ENCODE data around the gene PARD3B.

PARD3B gene

DNA sequence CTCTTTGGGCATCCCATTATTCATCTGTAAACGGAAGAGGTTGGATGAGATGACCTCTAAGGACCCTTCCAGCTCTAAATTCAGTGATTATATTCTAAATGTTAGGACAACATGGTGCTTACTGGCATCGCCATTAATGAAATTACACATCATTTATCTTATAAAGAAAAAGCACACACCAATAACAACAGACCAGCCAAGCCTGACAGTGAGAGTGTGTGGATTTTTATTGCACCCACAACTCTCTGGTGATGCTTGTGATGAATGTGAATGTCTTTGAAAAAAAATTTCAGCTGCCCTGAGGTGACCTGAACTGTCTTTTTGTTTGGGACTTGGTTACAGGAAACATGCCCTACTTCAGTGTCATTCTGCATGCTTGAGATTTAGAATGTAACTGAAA, 623.7 kb downstream of the PARD3B start:
- TF ChIP-seq, protein P1, sequence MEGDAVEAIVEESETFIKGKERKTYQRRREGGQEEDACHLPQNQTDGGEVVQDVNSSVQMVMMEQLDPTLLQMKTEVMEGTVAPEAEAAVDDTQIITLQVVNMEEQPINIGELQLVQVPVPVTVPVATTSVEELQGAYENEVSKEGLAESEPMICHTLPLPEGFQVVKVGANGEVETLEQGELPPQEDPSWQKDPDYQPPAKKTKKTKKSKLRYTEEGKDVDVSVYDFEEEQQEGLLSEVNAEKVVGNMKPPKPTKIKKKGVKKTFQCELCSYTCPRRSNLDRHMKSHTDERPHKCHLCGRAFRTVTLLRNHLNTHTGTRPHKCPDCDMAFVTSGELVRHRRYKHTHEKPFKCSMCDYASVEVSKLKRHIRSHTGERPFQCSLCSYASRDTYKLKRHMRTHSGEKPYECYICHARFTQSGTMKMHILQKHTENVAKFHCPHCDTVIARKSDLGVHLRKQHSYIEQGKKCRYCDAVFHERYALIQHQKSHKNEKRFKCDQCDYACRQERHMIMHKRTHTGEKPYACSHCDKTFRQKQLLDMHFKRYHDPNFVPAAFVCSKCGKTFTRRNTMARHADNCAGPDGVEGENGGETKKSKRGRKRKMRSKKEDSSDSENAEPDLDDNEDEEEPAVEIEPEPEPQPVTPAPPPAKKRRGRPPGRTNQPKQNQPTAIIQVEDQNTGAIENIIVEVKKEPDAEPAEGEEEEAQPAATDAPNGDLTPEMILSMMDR (IDR thresholded peaks at IDR 0.05; ENCODE audit: insufficient read depth, low read length, poor library complexity, severe bottlenecking): no peak
- H3K4me3 ChIP-seq (replicated peaks; ENCODE audit: low read depth, low read length): no peak overlapping the region
- H3K36me3 ChIP-seq (ENCODE audit: control insufficient read depth, insufficient read depth, low read length): no peaks in the 10 kb centered on the region
- no peaks in the 10 kb centered on the region for H3K27me3 ChIP-seq (replicated peaks; ENCODE audit: control insufficient read depth, insufficient read depth, low read length)
- DNase-seq (ENCODE audit: extremely low read depth, insufficient read length): no peak

DNA sequence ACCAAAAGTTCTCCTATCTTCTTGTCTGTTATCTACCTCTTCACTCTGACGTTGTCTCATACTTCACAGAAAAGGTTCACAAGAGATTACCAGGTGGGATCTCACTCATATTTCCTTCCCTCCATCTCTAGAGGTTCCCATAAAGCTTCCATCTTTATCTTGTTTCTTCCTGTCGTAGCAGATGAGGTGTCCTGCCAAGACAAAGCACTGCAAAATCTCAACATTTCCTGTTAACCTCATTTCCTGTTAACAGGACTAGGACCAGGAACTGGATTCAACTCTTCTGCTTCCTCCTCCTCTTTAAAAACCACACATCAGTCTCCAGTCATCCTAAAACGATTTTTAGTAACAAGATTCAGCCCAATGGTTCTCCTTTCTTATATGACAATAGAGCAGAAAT, 624.2 kb downstream of the PARD3B start:
- TF ChIP-seq, protein P1 (IDR thresholded peaks at IDR 0.05; ENCODE audit: insufficient read depth, low read length, poor library complexity, severe bottlenecking): no peak
- no peak for DNase-seq (ENCODE audit: extremely low read depth, insufficient read length)

DNA sequence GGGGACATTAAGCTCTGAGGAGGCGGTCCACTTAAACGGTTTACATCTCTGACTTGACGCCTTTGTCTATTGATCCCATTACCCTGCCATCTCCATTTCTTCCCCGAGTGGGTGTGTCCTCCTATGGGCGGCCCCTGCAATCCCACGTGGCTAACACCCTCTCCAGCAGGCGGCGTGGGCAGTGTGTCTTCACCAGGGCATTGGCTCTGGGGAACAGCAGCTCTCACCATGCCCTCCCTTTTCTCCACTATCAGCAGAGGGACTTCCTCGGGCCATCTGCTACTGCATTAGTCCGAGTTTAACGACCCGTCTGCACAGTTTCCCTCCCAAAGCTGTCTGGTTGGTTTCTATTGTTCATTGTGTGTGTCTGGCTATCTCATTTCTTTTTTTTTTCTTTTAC, 625.1 kb downstream of the PARD3B start:
- DNase-seq (ENCODE audit: extremely low read depth, insufficient read length): no peak
- H3K27me3 ChIP-seq (replicated peaks; ENCODE audit: control insufficient read depth, insufficient read depth, low read length): no peaks in the 10 kb centered on the region
- TF ChIP-seq, protein P1 (IDR thresholded peaks at IDR 0.05; ENCODE audit: insufficient read depth, low read length, poor library complexity, severe bottlenecking): no peak

More for the DNA sequence above, 624.2 kb downstream of the PARD3B start:
- Histone ChIP-seq H3K4me3 (replicated peaks; ENCODE audit: low read depth, low read length) (no peak overlapping the region), H3K36me3 (ENCODE audit: control insufficient read depth, insufficient read depth, low read length) (no peaks in the 10 kb centered on the region), H3K27me3 (replicated peaks; ENCODE audit: control insufficient read depth, insufficient read depth, low read length) (no peaks in the 10 kb centered on the region)

DNA sequence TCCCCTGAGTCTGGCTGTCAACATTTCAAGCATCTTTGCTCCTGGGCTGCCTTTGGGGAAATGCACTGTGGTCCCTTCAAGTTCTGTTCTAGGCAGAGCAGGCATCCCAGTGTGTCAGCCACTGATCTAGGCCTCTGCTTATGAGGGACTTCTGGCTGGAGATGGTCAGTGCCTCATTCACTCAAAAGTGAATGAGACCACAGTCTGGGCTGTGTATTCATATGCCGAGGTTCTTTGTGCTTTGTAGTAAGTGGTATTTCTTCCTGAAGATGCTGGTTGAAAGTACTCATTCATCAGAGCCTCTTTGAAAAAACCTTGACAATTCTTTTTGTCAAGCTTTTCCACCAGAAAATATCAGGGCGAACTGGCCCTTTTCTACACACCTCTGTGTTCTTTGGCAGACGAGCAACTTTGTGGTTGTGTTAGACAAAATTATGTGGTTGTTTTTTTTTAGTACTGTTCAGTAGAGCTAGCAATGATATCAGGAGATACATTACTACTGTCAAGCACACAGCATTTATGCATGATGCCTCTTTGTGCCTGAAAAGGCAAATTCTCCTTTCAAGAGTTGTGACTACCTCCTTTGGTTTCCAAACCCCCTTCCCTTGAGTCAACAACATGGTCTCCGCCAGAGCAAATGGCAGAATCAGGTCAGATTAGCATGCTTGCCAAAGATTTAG, 626.1 kb downstream of the PARD3B start:
- Histone ChIP-seq H3K36me3 (ENCODE audit: control insufficient read depth, insufficient read depth, low read length) (no peaks in the 10 kb centered on the region), H3K27me3 (replicated peaks; ENCODE audit: control insufficient read depth, insufficient read depth, low read length) (no peaks in the 10 kb centered on the region), H3K4me3 (replicated peaks; ENCODE audit: low read depth, low read length) (no peak overlapping the region)
- TF ChIP-seq, protein P1 (IDR thresholded peaks at IDR 0.05; ENCODE audit: insufficient read depth, low read length, poor library complexity, severe bottlenecking): no peak
- no peak for DNase-seq (ENCODE audit: extremely low read depth, insufficient read length)

More for the DNA sequence above, 625.1 kb downstream of the PARD3B start:
- Histone ChIP-seq H3K36me3 (ENCODE audit: control insufficient read depth, insufficient read depth, low read length) (no peaks in the 10 kb centered on the region), H3K4me3 (replicated peaks; ENCODE audit: low read depth, low read length) (no peak overlapping the region)

DNA sequence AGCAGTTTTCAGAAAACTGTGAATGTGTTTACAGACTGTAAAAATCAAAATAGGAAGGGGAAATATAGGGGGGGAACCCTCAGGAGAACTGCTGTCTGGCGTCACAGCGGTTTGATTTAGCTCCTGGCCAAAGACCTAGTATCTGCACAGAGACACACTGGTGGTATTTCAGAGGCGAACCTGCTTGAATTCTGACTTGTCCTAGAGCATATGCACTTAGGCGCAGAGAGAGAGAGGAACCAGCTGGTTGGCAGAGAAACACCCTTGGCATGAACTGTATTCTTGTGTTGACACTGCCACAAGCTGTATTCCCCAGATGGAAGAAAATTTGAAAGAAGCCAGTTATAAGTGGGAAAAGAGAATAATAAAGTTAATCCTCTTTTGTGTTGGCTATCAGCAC, 630.6 kb downstream of the PARD3B start:
- TF ChIP-seq, protein P1 (IDR thresholded peaks at IDR 0.05; ENCODE audit: insufficient read depth, low read length, poor library complexity, severe bottlenecking): no peak
- no peak for DNase-seq (ENCODE audit: extremely low read depth, insufficient read length)
- Histone ChIP-seq H3K36me3 (ENCODE audit: control insufficient read depth, insufficient read depth, low read length) (no peaks in the 10 kb centered on the region), H3K27me3 (replicated peaks; ENCODE audit: control insufficient read depth, insufficient read depth, low read length) (no peaks in the 10 kb centered on the region), H3K4me3 (replicated peaks; ENCODE audit: low read depth, low read length) (no peak overlapping the region)

DNA sequence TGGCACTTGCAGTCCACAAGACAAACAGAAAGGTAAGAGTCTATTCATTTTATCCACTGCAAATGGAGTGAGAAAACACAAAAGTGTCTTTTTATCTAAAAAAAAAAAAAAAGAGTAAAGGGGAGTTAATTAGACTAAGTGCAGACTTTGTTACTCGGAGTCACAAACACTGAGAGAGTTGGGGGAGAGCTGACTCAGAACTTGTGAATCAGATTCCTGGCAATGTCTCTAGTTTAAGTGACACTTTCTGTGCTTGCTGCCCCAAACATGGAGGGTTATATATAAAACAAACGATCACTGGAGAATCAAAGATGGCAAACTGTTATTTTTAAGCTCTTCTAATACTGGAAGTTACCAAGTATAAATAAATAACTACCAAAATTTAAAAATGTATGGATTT, 631.3 kb downstream of the PARD3B start:
- no peak overlapping the region for H3K4me3 ChIP-seq (replicated peaks; ENCODE audit: low read depth, low read length)
- H3K36me3 ChIP-seq (ENCODE audit: control insufficient read depth, insufficient read depth, low read length): no peaks in the 10 kb centered on the region
- no peaks in the 10 kb centered on the region for H3K27me3 ChIP-seq (replicated peaks; ENCODE audit: control insufficient read depth, insufficient read depth, low read length)
- TF ChIP-seq, protein P1 (IDR thresholded peaks at IDR 0.05; ENCODE audit: insufficient read depth, low read length, poor library complexity, severe bottlenecking): no peak
- DNase-seq (ENCODE audit: extremely low read depth, insufficient read length): no peak
